ENCODE measurements around the gene DENND6B. TPM values are rescaled to one million over a fixed set of nuclear protein-coding genes. Genes with fewer than 3 reads are reported as not detected.

Gene DENND6B
- total RNA-seq, 1 experiment from 2014 or later = 14.3 TPM

- H3K27me3 ChIP-seq (ENCODE audit: insufficient read depth, low read depth) = no peaks in the 10 kb centered on the region
- peaks cover 83% of the 10 kb centered on the region for H4K20me1 ChIP-seq (ENCODE audit: insufficient read depth)
- intact Hi-C loops (cut with micrococcal nuclease; ENCODE audit: unreplicated experiment) = no loop called here
- H3K36me3 ChIP-seq (ENCODE audit: low read depth) = peaks cover 7% of the 10 kb centered on the region
- no peak overlapping the region for H3K27ac ChIP-seq
- H3K9me2 ChIP-seq (ENCODE audit: insufficient read depth) = no peaks in the 10 kb centered on the region
- H3K4me3 ChIP-seq = no peak overlapping the region
- no peaks in the 10 kb centered on the region for H3K9me3 ChIP-seq (ENCODE audit: insufficient read depth, low read depth)
- no peak overlapping the region for H3K4me2 ChIP-seq
- DNase-seq = no peak
- POLR2A ChIA-PET (ENCODE audit: unreplicated experiment) = interaction anchor here (0.7 kb wide), 1 partner anchor 133 kb away, joined by 3 read pairs; no protein-coding TSS in a partner anchor
- BruUV-seq (replicated peaks) = no TSS peak
- CTCF ChIA-PET = interaction anchor here (0.6 kb wide), 1 partner anchor 16 kb away, joined by 3 read pairs; no protein-coding TSS in a partner anchor
- H3K79me2 ChIP-seq (ENCODE audit: low read depth) = peaks cover 74% of the 10 kb centered on the region
- no peaks in the 10 kb centered on the region; the same call in 1 of the 2 replicates for H3F3A ChIP-seq (ENCODE audit: insufficient read depth, low read depth)
- TF ChIP-seq EZH2 (IDR thresholded peaks at IDR 0.05; ENCODE audit: low read depth) (no peak), CTCF (conservative IDR thresholded peaks at IDR 0.05) (no peak)
- no peaks in the 10 kb centered on the region for H3K4me1 ChIP-seq (replicated peaks; ENCODE audit: insufficient read depth)
- no peak overlapping the region for H2AFZ ChIP-seq
These were observed 30.9 kb upstream of the DENND6B start for GRCh38 chr22:50357756-50358155.

- H2AFZ ChIP-seq = no peak overlapping the region
- H3K79me2 ChIP-seq (ENCODE audit: low read depth) = peaks cover 69% of the 10 kb centered on the region
- H3K9me2 ChIP-seq (ENCODE audit: insufficient read depth) = no peaks in the 10 kb centered on the region
- H3K4me1 ChIP-seq (replicated peaks; ENCODE audit: insufficient read depth) = no peaks in the 10 kb centered on the region
- DNase-seq = no peak
- intact Hi-C loops (cut with micrococcal nuclease; ENCODE audit: unreplicated experiment) = no loop called here
- H3K27me3 ChIP-seq (ENCODE audit: insufficient read depth, low read depth) = no peaks in the 10 kb centered on the region
- CTCF ChIA-PET = no interaction called here
- POLR2A ChIA-PET (ENCODE audit: unreplicated experiment) = no interaction called here
- no peak overlapping the region for H3K4me2 ChIP-seq
- TF ChIP-seq EZH2 (IDR thresholded peaks at IDR 0.05; ENCODE audit: low read depth) (no peak), CTCF (conservative IDR thresholded peaks at IDR 0.05) (no peak)
- H4K20me1 ChIP-seq (ENCODE audit: insufficient read depth) = peaks cover 83% of the 10 kb centered on the region
- H3K36me3 ChIP-seq (ENCODE audit: low read depth) = peaks cover 9% of the 10 kb centered on the region
- H3K4me3 ChIP-seq = no peak overlapping the region
- H3K9me3 ChIP-seq (ENCODE audit: insufficient read depth, low read depth) = no peaks in the 10 kb centered on the region
- no TSS peak for BruUV-seq (replicated peaks)
- no peaks in the 10 kb centered on the region; the same call in 1 of the 2 replicates for H3F3A ChIP-seq (ENCODE audit: insufficient read depth, low read depth)
- H3K27ac ChIP-seq = no peak overlapping the region
These were observed 30.4 kb upstream of the DENND6B start for GRCh38 chr22:50357222-50357621.

- Histone ChIP-seq H3K36me3 (ENCODE audit: low read depth) (peaks cover 15% of the 10 kb centered on the region), H3K4me3 (no peak overlapping the region), H3F3A (ENCODE audit: insufficient read depth, low read depth) (no peaks in the 10 kb centered on the region; the same call in 1 of the 2 replicates), H3K79me2 (ENCODE audit: low read depth) (peaks cover 63% of the 10 kb centered on the region), H3K9me3 (ENCODE audit: insufficient read depth, low read depth) (no peaks in the 10 kb centered on the region), H4K20me1 (ENCODE audit: insufficient read depth) (peaks cover 75% of the 10 kb centered on the region), H3K27me3 (ENCODE audit: insufficient read depth, low read depth) (no peaks in the 10 kb centered on the region), H3K4me1 (replicated peaks; ENCODE audit: insufficient read depth) (no peaks in the 10 kb centered on the region), H3K4me2 (no peak overlapping the region), H2AFZ (no peak overlapping the region), H3K27ac (no peak overlapping the region), H3K9me2 (ENCODE audit: insufficient read depth) (no peaks in the 10 kb centered on the region)
- intact Hi-C loops (cut with micrococcal nuclease; ENCODE audit: unreplicated experiment) = no loop called here
- no peak for DNase-seq
- no TSS peak for BruUV-seq (replicated peaks)
- TF ChIP-seq EZH2 (IDR thresholded peaks at IDR 0.05; ENCODE audit: low read depth) (no peak), CTCF (conservative IDR thresholded peaks at IDR 0.05) (no peak)
- ChIA-PET POLR2A (ENCODE audit: unreplicated experiment) (no interaction called here), CTCF (no interaction called here)
These were observed 29.4 kb upstream of the DENND6B start for GRCh38 chr22:50356186-50356585.
